AG04449 (cell line): Measurements from ENCODE around the gene TBC1D14.

Experiments
- CTCF ChIA-PET: fragments of 350-600 bp; formaldehyde crosslinking; extraction: SDS; loops from one replicate; lab custom pipeline; 2021; ENCODE audit warnings: antibody characterized with exemption; lab: Yijun Ruan, JAX
- POLR2A ChIA-PET: fragments of 400-600, 350-600 bp; formaldehyde crosslinking; extraction: SDS; loops from one replicate; lab custom pipeline; 2020; ENCODE audit warnings: antibody characterized with exemption, inconsistent platforms; lab: Yijun Ruan, JAX
- DNase-seq: peaks from one replicate; pipeline ENCODE4 v3.0.0-alpha.2; 2010; ENCODE audit warnings: low read depth, low spot score
- H3K4me3 ChIP-seq: 2 replicates; pipeline ENCODE4 v1.5.1; 2011; ENCODE audit warnings: low read depth, mild to moderate bottlenecking, control low read depth, low read length
- CTCF ChIP-seq: IDR thresholded peaks from one replicate; pipeline ENCODE4 v1.5.1; 2011; ENCODE audit warnings: mild to moderate bottlenecking, moderate library complexity, low read length, control low read depth, inconsistent platforms; ENCODE audit not compliant: insufficient read depth; ENCODE audit errors: missing control alignments

Gene TBC1D14

GRCh38 chr4:7029921-7030320, 120.3 kb downstream of the TBC1D14 start:
- DNase-seq: no peak
- no peak for TF ChIP-seq CTCF
- no peak overlapping the region for H3K4me3 ChIP-seq
- ChIA-PET POLR2A (no interaction called here), CTCF (interaction anchor here (3.6 kb wide), 1 partner anchor 13 kb away, joined by 27 read pairs; the partner anchor contains the start of gene TADA2B)

GRCh38 chr4:7030856-7031255, 121.2 kb downstream of the TBC1D14 start:
- ChIA-PET CTCF (interaction anchor here (3.6 kb wide), 1 partner anchor 12 kb away, joined by 27 read pairs; the partner anchor contains the start of gene TADA2B), POLR2A (no interaction called here)
- DNase-seq: no peak
- no peak overlapping the region for H3K4me3 ChIP-seq
- TF ChIP-seq CTCF: no peak

GRCh38 chr4:7031558-7032449, 122.2 kb downstream of the TBC1D14 start:
- no peak for TF ChIP-seq CTCF
- no peak for DNase-seq
- CTCF ChIA-PET: interaction anchor here (3.6 kb wide), 1 partner anchor 11 kb away, joined by 27 read pairs; the partner anchor contains the start of gene TADA2B
- no peak overlapping the region for H3K4me3 ChIP-seq
- POLR2A ChIA-PET: no interaction called here

GRCh38 chr4:7032596-7032995, 123.0 kb downstream of the TBC1D14 start:
- CTCF ChIA-PET: no interaction called here
- no peak overlapping the region for H3K4me3 ChIP-seq
- TF ChIP-seq CTCF: no peak
- POLR2A ChIA-PET: no interaction called here
- no peak for DNase-seq

- POLR2A ChIA-PET: no interaction called here
- CTCF ChIA-PET: interaction anchor here (0.8 to 2.0 kb wide), 9 partner anchors 8 to 126 kb away, joined by 3 to 14 read pairs (median 4); partner anchors contain the start of genes GRPEL1 and TADA2B
- no peak overlapping the region for H3K4me3 ChIP-seq
- no peak for TF ChIP-seq CTCF
- DNase-seq: no peak
Observed at GRCh38 chr4:7034262-7035081, 124.8 kb downstream of the TBC1D14 start.
